GM12878 (cell line): ENCODE data around the gene RPL19. TPM values are rescaled to one million over a fixed set of nuclear protein-coding genes. Genes with fewer than 3 reads are reported as not detected.

Experiments used
- DPF2 ChIP-seq: fragments of 450-650 bp; IDR thresholded peaks from 2 replicates; pipeline ENCODE4 v1.6.1; 2017; ENCODE audit warnings: mild to moderate bottlenecking
- KAT2A ChIP-seq: conservative IDR thresholded peaks from 2 replicates; pipeline ENCODE4 v1.6.1; 2011; ENCODE audit warnings: low read depth, low read length; ENCODE audit not compliant: control insufficient read depth
- NFXL1 ChIP-seq: fragments of 450-650 bp; IDR thresholded peaks from 2 replicates; pipeline ENCODE4 v1.6.1; 2017; ENCODE audit warnings: antibody characterized with exemption, mild to moderate bottlenecking, borderline replicate concordance
- NFYB ChIP-seq: IDR thresholded peaks from 2 replicates; pipeline ENCODE4 v1.6.1; 2011; ENCODE audit warnings: low read depth, mild to moderate bottlenecking, low read length, improper control_type of control experiment, moderate library complexity; ENCODE audit not compliant: insufficient read depth
- NR2F1 ChIP-seq: fragments of 450-650 bp; conservative IDR thresholded peaks from 2 replicates; pipeline ENCODE4 v1.6.1; 2017; ENCODE audit warnings: mild to moderate bottlenecking
- PAX5 ChIP-seq: IDR thresholded peaks from 2 replicates; pipeline ENCODE4 v1.6.1; 2011; ENCODE audit warnings: low read depth, low read length, borderline replicate concordance
- POLR2AphosphoS2 ChIP-seq: IDR thresholded peaks from 2 replicates; pipeline ENCODE4 v1.6.1; 2011; ENCODE audit warnings: low read depth, mild to moderate bottlenecking, low read length, improper control_type of control experiment, moderate library complexity
- POLR2AphosphoS5 ChIP-seq: IDR thresholded peaks from 2 replicates; pipeline ENCODE4 v1.6.1; 2011; ENCODE audit warnings: mild to moderate bottlenecking, low read length, inconsistent platforms
- RUNX3 ChIP-seq: IDR thresholded peaks from 2 replicates; pipeline ENCODE4 v1.6.1; 2012; ENCODE audit warnings: low read length, inconsistent platforms
- SIN3A ChIP-seq: IDR thresholded peaks from 2 replicates; pipeline ENCODE4 v1.6.1; 2012; ENCODE audit warnings: low read depth, low read length, improper control_type of control experiment
- STAT1 ChIP-seq: fragments of 450-650 bp; conservative IDR thresholded peaks from 2 replicates; pipeline ENCODE4 v1.6.1; 2014; ENCODE audit warnings: antibody characterized with exemption, mild to moderate bottlenecking
- TARDBP ChIP-seq: IDR thresholded peaks from 2 replicates; pipeline ENCODE4 v1.6.1; 2016; ENCODE audit warnings: borderline replicate concordance
- TBL1XR1 ChIP-seq: IDR thresholded peaks from 2 replicates; pipeline ENCODE4 v1.6.1; 2012; ENCODE audit warnings: low read depth, low read length, improper control_type of control experiment
- TCF12 ChIP-seq: IDR thresholded peaks from 2 replicates; pipeline ENCODE4 v1.6.1; 2011; ENCODE audit warnings: low read depth, mild to moderate bottlenecking, low read length
- YBX1 ChIP-seq: fragments of 450-650 bp; IDR thresholded peaks from 2 replicates; pipeline ENCODE4 v1.6.1; 2016; ENCODE audit warnings: antibody characterized with exemption
- polyA plus RNA-seq, 11 experiments: library from polyadenylated mRNA; depleted of rRNA in 4 of 11; unstranded in 6 of 11; stranded (reverse) in 5 of 11; fragments of >200 nt; fragmentation: Nextera tagmentation in 4 of 11; fragmentation: Illumina TruSeq in 1 of 11; extraction: Ambion mirVana in 4 of 11; extraction: Trizol in 1 of 11; gene quantifications; 1 replicate in 1 of 11; 2 replicates in 10 of 11; pipeline versions ENCODE4 v1.2.1 to v1.2.3, GENCODE V29; 2011 to 2016; ENCODE audit warnings: inconsistent platforms in 2 of 11, missing spikeins in 2 of 11, low read depth in 1 of 11
- total RNA-seq, 4 experiments: library from RNA; depleted of rRNA in 3 of 4; stranded (reverse); fragments of >200 nt in 3 of 4; fragmentation: Illumina TruSeq in 1 of 4; extraction: Trizol in 1 of 4; gene quantifications; 2 replicates each; pipeline versions ENCODE4 v1.2.1 to v1.2.3, GENCODE V29; 2013 to 2021
- TF ChIP-seq, protein P1 (sequence below): IDR thresholded peaks from 2 replicates; pipeline ENCODE4 v1.6.1; 2012; ENCODE audit warnings: low read depth, low read length, improper control_type of control experiment
- TF ChIP-seq, protein P2 (sequence below): IDR thresholded peaks from 2 replicates; pipeline ENCODE4 v1.6.1; 2012; ENCODE audit warnings: low read depth, low read length, improper control_type of control experiment
- TF ChIP-seq, protein P3 (sequence below): fragments of 450-650 bp; IDR thresholded peaks from 2 replicates; pipeline ENCODE4 v1.6.1; 2018; ENCODE audit warnings: borderline replicate concordance, mild to moderate bottlenecking; ENCODE audit not compliant: partially characterized antibody
- TF ChIP-seq, protein P4 (sequence below): fragments of 450-650 bp; IDR thresholded peaks from 2 replicates; pipeline ENCODE4 v1.6.1; 2017; ENCODE audit warnings: borderline replicate concordance
- TF ChIP-seq, protein P5 (sequence below): fragments of 450-650 bp; formaldehyde crosslinking; IDR thresholded peaks from 2 replicates; pipeline ENCODE4 v1.4.0; 2020; ENCODE audit warnings: mild to moderate bottlenecking, moderate library complexity
- TF ChIP-seq, protein P6 (sequence below): fragments of 450-650 bp; IDR thresholded peaks from 2 replicates; pipeline ENCODE4 v1.6.1; 2016; ENCODE audit warnings: mild to moderate bottlenecking

The RPL19 gene
- total and polyA plus RNA-seq, 10 of the 15 experiments (the other 5 are each of a cell fraction or from before 2014, with no cell fraction given): 1,862 to 5,536 (median 3,836) TPM

DNA sequence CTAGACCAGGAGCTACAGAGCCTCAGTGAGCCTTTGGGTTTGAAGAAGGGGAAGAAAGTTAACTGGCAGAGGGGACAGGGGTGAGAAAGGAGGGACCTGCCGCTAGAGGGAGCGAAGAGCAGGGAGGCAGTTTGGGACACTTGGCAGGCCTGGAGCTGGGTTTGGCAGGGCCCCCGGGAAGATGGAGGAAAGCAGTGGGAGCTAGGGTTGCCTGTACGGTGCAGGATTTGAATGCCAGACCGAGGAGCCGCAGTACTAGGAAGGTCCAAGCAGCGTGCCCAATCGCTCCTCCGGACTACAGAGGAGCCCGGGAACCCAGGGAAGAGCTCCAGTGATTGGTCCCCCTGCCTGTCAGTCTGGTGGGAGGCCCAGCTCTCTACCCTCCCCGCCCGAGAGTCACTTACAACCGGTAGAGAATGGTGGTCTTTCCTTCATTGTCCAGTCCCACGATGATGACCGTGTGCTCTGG is 35.4 kb upstream of the RPL19 start (continued):
- TF ChIP-seq PAX5: no peak
- TF ChIP-seq STAT1: no peak
- peak; percentile 87 for TF ChIP-seq NFYB
- TF ChIP-seq, protein P1, sequence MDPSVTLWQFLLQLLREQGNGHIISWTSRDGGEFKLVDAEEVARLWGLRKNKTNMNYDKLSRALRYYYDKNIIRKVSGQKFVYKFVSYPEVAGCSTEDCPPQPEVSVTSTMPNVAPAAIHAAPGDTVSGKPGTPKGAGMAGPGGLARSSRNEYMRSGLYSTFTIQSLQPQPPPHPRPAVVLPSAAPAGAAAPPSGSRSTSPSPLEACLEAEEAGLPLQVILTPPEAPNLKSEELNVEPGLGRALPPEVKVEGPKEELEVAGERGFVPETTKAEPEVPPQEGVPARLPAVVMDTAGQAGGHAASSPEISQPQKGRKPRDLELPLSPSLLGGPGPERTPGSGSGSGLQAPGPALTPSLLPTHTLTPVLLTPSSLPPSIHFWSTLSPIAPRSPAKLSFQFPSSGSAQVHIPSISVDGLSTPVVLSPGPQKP: no peak
- no peak for TF ChIP-seq YBX1
- TF ChIP-seq, protein P2, sequence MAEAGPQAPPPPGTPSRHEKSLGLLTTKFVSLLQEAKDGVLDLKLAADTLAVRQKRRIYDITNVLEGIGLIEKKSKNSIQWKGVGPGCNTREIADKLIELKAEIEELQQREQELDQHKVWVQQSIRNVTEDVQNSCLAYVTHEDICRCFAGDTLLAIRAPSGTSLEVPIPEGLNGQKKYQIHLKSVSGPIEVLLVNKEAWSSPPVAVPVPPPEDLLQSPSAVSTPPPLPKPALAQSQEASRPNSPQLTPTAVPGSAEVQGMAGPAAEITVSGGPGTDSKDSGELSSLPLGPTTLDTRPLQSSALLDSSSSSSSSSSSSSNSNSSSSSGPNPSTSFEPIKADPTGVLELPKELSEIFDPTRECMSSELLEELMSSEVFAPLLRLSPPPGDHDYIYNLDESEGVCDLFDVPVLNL: no peak
- TF ChIP-seq TBL1XR1: no peak
- TF ChIP-seq, protein P3, sequence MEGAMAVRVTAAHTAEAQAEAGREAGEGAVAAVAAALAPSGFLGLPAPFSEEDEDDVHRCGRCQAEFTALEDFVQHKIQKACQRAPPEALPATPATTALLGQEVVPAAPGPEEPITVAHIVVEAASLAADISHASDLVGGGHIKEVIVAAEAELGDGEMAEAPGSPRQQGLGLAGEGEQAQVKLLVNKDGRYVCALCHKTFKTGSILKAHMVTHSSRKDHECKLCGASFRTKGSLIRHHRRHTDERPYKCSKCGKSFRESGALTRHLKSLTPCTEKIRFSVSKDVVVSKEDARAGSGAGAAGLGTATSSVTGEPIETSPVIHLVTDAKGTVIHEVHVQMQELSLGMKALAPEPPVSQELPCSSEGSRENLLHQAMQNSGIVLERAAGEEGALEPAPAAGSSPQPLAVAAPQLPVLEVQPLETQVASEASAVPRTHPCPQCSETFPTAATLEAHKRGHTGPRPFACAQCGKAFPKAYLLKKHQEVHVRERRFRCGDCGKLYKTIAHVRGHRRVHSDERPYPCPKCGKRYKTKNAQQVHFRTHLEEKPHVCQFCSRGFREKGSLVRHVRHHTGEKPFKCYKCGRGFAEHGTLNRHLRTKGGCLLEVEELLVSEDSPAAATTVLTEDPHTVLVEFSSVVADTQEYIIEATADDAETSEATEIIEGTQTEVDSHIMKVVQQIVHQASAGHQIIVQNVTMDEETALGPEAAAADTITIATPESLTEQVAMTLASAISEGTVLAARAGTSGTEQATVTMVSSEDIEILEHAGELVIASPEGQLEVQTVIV: no peak
- TF ChIP-seq TCF12: no peak
- TF ChIP-seq RUNX3: no peak
- no peak for TF ChIP-seq POLR2AphosphoS2
- TF ChIP-seq NFXL1: no peak
- TF ChIP-seq, protein P4, sequence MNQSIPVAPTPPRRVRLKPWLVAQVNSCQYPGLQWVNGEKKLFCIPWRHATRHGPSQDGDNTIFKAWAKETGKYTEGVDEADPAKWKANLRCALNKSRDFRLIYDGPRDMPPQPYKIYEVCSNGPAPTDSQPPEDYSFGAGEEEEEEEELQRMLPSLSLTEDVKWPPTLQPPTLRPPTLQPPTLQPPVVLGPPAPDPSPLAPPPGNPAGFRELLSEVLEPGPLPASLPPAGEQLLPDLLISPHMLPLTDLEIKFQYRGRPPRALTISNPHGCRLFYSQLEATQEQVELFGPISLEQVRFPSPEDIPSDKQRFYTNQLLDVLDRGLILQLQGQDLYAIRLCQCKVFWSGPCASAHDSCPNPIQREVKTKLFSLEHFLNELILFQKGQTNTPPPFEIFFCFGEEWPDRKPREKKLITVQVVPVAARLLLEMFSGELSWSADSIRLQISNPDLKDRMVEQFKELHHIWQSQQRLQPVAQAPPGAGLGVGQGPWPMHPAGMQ: no peak
- TF ChIP-seq DPF2: peak; percentile 91
- TF ChIP-seq POLR2AphosphoS5: no peak
- TF ChIP-seq KAT2A: no peak
- TF ChIP-seq, protein P5, sequence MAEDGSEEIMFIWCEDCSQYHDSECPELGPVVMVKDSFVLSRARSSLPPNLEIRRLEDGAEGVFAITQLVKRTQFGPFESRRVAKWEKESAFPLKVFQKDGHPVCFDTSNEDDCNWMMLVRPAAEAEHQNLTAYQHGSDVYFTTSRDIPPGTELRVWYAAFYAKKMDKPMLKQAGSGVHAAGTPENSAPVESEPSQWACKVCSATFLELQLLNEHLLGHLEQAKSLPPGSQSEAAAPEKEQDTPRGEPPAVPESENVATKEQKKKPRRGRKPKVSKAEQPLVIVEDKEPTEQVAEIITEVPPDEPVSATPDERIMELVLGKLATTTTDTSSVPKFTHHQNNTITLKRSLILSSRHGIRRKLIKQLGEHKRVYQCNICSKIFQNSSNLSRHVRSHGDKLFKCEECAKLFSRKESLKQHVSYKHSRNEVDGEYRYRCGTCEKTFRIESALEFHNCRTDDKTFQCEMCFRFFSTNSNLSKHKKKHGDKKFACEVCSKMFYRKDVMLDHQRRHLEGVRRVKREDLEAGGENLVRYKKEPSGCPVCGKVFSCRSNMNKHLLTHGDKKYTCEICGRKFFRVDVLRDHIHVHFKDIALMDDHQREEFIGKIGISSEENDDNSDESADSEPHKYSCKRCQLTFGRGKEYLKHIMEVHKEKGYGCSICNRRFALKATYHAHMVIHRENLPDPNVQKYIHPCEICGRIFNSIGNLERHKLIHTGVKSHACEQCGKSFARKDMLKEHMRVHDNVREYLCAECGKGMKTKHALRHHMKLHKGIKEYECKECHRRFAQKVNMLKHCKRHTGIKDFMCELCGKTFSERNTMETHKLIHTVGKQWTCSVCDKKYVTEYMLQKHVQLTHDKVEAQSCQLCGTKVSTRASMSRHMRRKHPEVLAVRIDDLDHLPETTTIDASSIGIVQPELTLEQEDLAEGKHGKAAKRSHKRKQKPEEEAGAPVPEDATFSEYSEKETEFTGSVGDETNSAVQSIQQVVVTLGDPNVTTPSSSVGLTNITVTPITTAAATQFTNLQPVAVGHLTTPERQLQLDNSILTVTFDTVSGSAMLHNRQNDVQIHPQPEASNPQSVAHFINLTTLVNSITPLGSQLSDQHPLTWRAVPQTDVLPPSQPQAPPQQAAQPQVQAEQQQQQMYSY (CRISPR knock-in tag): no peak
- TF ChIP-seq, protein P6, sequence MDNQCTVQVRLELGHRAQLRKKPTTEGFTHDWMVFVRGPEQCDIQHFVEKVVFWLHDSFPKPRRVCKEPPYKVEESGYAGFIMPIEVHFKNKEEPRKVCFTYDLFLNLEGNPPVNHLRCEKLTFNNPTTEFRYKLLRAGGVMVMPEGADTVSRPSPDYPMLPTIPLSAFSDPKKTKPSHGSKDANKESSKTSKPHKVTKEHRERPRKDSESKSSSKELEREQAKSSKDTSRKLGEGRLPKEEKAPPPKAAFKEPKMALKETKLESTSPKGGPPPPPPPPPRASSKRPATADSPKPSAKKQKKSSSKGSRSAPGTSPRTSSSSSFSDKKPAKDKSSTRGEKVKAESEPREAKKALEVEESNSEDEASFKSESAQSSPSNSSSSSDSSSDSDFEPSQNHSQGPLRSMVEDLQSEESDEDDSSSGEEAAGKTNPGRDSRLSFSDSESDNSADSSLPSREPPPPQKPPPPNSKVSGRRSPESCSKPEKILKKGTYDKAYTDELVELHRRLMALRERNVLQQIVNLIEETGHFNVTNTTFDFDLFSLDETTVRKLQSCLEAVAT: no peak
- no peak for TF ChIP-seq SIN3A
- TF ChIP-seq TARDBP: no peak
- no peak for TF ChIP-seq NR2F1
